Retinal pigment epithelial cell (primary cell): ENCODE results near the gene CFAP70.
"Not testable (repeated sequence)": the region's sequence is repeated elsewhere in the genome, so short reads cannot be mapped to it uniquely, and the experiment has no call there.

Source experiments
- DNase-seq: peaks from one replicate; pipeline ENCODE4 v3.0.0-alpha.2; 2010; ENCODE audit warnings: low read depth
- H3K4me3 ChIP-seq: 2 replicates; pipeline ENCODE4 v1.5.1; 2011; ENCODE audit warnings: mild to moderate bottlenecking, low read length, control low read depth, moderate library complexity
- TF ChIP-seq, protein P1 (sequence below): conservative IDR thresholded peaks from 2 replicates; pipeline ENCODE4 v1.5.1; 2011; ENCODE audit warnings: low read depth, low read length, control low read depth, inconsistent platforms

Gene CFAP70

DNA sequence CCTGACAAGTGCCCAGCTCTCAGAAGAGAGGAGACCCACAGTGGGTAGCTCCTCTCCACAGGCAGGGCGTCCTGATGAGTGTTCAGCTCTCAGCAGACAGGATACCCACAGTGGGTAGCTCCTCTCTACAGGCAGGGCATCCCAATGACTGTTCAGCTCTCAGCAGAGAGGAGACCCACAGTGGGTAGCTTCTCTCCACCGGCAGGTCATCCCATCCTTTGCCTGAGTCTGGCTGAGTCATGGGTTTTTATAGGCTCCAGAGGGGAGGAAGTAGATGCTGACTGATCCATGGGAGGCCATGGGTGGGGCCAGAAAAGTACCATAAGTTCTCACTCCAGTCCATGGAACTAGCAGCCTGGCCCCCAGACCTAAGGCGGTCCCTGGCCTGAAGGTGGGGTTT, 18.5 kb downstream of the CFAP70 start:
- no peak overlapping the region for H3K4me3 ChIP-seq
- DNase-seq = no peak
- TF ChIP-seq, protein P1, sequence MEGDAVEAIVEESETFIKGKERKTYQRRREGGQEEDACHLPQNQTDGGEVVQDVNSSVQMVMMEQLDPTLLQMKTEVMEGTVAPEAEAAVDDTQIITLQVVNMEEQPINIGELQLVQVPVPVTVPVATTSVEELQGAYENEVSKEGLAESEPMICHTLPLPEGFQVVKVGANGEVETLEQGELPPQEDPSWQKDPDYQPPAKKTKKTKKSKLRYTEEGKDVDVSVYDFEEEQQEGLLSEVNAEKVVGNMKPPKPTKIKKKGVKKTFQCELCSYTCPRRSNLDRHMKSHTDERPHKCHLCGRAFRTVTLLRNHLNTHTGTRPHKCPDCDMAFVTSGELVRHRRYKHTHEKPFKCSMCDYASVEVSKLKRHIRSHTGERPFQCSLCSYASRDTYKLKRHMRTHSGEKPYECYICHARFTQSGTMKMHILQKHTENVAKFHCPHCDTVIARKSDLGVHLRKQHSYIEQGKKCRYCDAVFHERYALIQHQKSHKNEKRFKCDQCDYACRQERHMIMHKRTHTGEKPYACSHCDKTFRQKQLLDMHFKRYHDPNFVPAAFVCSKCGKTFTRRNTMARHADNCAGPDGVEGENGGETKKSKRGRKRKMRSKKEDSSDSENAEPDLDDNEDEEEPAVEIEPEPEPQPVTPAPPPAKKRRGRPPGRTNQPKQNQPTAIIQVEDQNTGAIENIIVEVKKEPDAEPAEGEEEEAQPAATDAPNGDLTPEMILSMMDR = no peak

DNA sequence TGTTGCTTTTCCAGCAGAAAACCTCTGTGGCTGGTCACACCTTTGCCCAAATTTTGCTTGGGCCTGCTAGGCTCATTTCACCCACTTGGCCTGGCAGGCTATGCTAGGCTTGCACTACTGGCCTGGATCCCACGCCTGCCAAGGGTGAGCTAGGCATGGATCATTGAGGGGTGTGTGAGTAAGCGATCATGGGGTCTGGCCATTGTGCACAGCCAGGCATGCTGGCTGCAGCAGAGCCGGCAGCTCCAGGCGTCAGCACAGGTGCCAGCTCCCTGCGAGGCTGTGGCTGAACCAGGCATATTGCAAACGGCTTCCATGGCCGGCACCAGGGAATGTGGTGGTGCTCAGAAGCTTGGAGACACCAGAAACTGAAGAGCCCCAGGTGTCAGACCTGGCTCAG, 19.2 kb downstream of the CFAP70 start:
- TF ChIP-seq, protein P1 = no peak
- peak; percentile 20 for DNase-seq
- H3K4me3 ChIP-seq = no peak overlapping the region

DNA sequence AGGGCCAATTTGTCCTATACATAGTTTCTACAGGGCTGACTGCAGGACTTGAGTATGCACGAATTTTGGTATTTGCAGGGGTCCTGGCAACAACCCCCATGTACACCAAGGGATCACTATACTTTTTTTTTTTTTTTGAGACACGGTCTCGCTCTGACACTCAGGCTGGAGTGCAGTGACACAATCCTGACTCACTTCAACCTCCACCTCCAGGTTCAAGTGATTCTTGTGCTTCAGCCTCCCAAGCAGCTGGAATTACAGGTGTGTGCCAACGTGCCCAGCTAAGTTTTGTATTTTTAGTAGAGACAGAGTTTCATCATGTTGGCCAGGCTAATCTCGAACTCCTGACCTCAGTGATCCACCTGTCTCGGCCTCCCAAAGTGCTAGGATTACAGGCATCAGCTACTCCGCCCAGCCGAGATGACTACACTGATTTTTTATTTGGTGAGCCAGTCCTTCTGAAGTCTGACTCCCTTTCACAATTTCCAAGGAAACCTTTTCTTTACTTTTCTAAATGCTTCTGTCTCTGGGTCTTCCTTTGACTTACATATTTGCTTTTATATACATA, 19.8 kb downstream of the CFAP70 start:
- no peak overlapping the region for H3K4me3 ChIP-seq
- TF ChIP-seq, protein P1 = no peak
- no peak for DNase-seq

DNA sequence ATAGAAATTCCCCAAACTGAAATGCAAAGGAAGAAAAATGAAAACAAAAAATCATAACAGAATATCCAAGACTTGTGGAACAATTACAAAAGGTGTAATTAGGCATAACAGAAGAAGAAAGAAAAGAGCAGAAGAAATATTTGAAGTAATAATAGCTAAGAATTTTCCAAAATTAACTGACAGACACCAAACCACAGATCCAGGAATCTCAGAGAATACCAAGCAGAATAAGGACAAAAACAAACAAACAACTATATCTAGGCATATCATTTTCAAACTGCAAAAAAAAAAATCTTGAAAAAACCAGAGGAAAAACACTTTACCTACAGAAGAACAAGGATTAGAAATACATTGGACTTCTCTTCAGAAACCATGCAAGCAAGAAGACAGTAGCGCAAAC, 25.5 kb downstream of the CFAP70 start:
- no peak for DNase-seq
- TF ChIP-seq, protein P1 = no peak
- no peak overlapping the region for H3K4me3 ChIP-seq

DNA sequence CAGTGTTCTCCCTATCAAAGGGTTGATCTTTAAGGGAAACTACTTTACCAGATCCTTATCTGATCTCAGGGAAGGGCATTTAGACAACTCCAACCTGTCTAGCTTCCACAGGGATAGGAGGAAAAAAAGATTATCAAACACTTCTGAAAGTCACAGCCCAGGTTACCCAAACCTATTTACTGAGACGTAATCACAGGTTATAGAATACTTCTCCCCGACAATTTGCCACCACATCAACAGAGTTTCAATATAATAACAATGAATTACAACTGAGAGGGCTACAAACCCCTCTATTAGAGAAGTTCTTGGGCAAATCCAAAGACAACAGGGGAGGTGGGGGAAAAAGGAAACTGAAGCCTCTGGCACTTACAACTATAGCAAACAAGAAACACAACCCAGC, 26.3 kb downstream of the CFAP70 start:
- DNase-seq = no peak
- H3K4me3 ChIP-seq = no peak overlapping the region
- TF ChIP-seq, protein P1 = no peak

DNA sequence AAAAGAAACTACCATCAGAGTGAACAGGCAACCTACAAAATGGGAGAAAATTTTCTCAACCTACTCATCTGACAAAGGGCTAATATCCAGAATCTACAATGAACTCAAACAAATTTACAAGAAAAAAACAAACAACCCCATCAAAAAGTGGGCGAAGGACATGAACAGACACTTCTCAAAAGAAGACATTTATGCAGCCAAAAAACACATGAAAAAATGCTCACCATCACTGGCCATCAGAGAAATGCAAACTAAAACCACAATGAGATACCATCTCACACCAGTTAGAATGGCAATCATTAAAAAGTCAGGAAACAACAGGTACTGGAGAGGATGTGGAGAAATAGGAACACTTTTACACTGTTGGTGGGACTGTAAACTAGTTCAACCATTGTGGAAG, 30.1 kb downstream of the CFAP70 start:
- not testable (repeated sequence) for H3K4me3 ChIP-seq, DNase-seq

DNA sequence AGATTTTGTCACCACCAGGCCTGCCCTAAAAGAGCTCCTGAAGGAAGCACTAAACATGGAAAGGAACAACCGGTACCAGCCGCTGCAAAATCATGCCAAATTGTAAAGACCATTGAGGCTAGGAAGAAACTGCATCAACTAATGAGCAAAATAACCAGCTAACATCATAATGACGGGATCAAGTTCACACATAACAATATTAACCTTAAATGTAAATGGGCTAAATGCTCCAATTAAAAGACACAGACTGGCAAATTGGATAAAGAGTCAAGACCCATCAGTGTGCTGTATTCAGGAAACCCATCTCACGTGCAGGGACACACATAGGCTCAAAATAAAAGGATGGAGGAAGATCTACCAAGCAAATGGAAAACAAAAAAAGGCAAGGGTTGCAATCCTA, 33.4 kb downstream of the CFAP70 start:
- DNase-seq, H3K4me3 ChIP-seq: not testable (repeated sequence)

DNA sequence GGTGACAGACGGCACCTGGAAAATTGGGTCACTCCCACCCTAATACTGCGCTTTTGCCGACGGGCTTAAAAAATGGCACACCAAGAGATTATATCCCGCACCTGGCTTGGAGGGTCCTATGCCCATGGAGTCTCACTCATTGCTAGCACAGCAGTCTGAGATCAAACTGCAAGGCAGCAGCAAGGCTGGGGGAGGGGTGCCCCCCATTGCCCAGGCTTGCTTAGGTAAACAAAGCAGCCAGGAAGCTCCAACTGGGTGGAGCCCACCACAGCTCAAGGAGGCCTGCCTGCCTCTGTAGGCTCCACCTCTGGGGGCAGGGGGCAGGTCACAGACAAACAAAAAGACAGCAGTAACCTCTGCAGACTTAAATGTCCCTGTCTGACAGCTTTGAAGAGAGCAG, 35.1 kb downstream of the CFAP70 start:
- H3K4me3 ChIP-seq, DNase-seq: not testable (repeated sequence)

DNA sequence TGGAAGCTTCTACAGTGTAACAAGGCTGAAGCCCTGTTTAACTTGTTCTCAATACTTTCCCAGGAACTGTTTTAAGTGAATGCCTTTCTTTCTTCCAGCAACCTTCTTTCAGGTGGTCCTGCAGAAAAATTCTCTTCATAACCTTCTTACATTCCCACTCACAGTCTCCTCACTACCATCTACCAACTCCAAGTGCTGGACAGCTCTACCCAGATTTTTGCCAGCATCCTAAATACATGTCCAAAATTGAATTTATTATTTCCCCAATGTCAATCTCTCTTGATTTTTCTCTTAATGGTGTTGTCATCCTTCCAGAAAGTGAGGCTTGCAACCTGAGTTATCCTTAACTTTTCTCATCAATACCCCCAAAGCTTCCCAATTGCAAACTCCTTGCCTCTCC, 48.2 kb downstream of the CFAP70 start:
- no peak for DNase-seq
- TF ChIP-seq, protein P1 = no peak
- no peak overlapping the region for H3K4me3 ChIP-seq
